Upper lobe of left lung (tissue), 6 donors: Measurements from ENCODE around the gene STK4. TPM values are rescaled to one million over a fixed set of nuclear protein-coding genes. Genes with fewer than 3 reads are reported as not detected.

ENCODE experiments used
- ATAC-seq, 2 donors: fragments of 200-7000 bp; cut with Tn5 transposase; one replicate each; pipeline ENCODE4 v1.9.1; 2022; ENCODE audit warnings: mild to moderate bottlenecking in 2 of 2, moderate library complexity in 2 of 2; ENCODE audit not compliant: low FRiP score in 2 of 2
- DNase-seq, 2 donors: peaks; one replicate each; pipeline ENCODE4 v3.0.0-alpha.2; 2019 to 2020
- H3K27ac ChIP-seq, 4 donors: fragments of 200-600 bp; sonication (generic); one replicate each; pipeline ENCODE4 v1.5.1; 2016 to 2019
- H3K27me3 ChIP-seq, 4 donors: fragments of 200-600 bp; sonication (generic); one replicate each; pipeline ENCODE4 v1.5.1; 2017 to 2019
- H3K36me3 ChIP-seq, 4 donors: fragments of 200-600 bp; sonication (generic); one replicate each; pipeline ENCODE4 v1.5.1; 2016 to 2019
- H3K4me1 ChIP-seq, 4 donors: fragments of 200-600 bp; sonication (generic); one replicate each; pipeline ENCODE4 v1.5.1; 2018 to 2019
- H3K4me3 ChIP-seq, 4 donors: fragments of 200-600 bp; sonication (generic); one replicate each; pipeline ENCODE4 v1.5.1; 2017 to 2019; ENCODE audit warnings: mild to moderate bottlenecking in 2 of 4, moderate library complexity in 1 of 4
- H3K9me3 ChIP-seq, 4 donors: fragments of 200-600 bp; sonication (generic); one replicate each; pipeline ENCODE4 v1.5.1; 2018 to 2019
- CTCF ChIP-seq, 6 experiments: fragments of 450-650 bp in 4 of 6; fragments of 200-600 bp in 2 of 6; sonication (generic) in 2 of 6; IDR thresholded peaks; one replicate each; pipeline ENCODE4 v1.5.1; 2016 to 2019; ENCODE audit warnings: antibody characterized with exemption in 6 of 6
- EP300 ChIP-seq, 4 donors: sonication (generic); formaldehyde crosslinking; IDR thresholded peaks; one replicate each; pipeline ENCODE4 v1.5.1; 2017; ENCODE audit warnings: antibody characterized with exemption in 4 of 4, control low read depth in 2 of 4
- POLR2A ChIP-seq, 4 donors: fragments of 450-650 bp; IDR thresholded peaks; one replicate each; pipeline ENCODE4 v1.5.1; 2016 to 2017; ENCODE audit warnings: antibody characterized with exemption in 4 of 4, mild to moderate bottlenecking in 2 of 4
- POLR2AphosphoS5 ChIP-seq, 2 donors: sonication (generic); formaldehyde crosslinking; IDR thresholded peaks; one replicate each; pipeline ENCODE4 v1.5.1; 2017; ENCODE audit warnings: antibody characterized with exemption in 2 of 2
- WGBS, 2 donors: methylation state at CpG; one replicate each; pipeline ENCODE4 v1.1.5; 2017 to 2018; 5-methylcytosine and 5-hydroxymethylcytosine counted together
- total RNA-seq, 6 donors: library from RNA; depleted of rRNA in 4 of 6; stranded (reverse); fragments of >200 nt in 4 of 6; gene quantifications; one replicate each; pipeline versions ENCODE4 v1.1.0 to v1.2.1, GENCODE V29; 2016 to 2021
- donor health status: DM: no; HTN: no; CAD: no; lungs with moderate emphysema.
- donor health status: DM: no; HTN: yes; CAD: no; lungs with severe emphysema.

STK4 gene
- total RNA-seq, 6 donors from 2014 or later: 31.0 to 76.1 (median 44.1) TPM

GRCh38 chr20:45032276-45032675 is 66.0 kb downstream of the STK4 start:
- Histone ChIP-seq H3K4me3 (no peak overlapping the region), H3K27me3 (no peaks in the 10 kb centered on the region), H3K4me1 (peaks cover 4 to 13% (median 7%) of the 10 kb centered on the region in 4 donors), H3K36me3 (peaks cover 0 to 26% (median 3%) of the 10 kb centered on the region in 4 donors), H3K9me3 (no peaks in the 10 kb centered on the region), H3K27ac (no peak overlapping the region)
- TF ChIP-seq POLR2A (IDR thresholded peaks at IDR 0.05) (no peak), CTCF (IDR thresholded peaks at IDR 0.05) (no peak), EP300 (IDR thresholded peaks at IDR 0.05) (no peak), POLR2AphosphoS5 (IDR thresholded peaks at IDR 0.05) (no peak)
- ATAC-seq: no peak
- 77 to 84% methylated on average over 2 of the region's 2 CpGs for WGBS, 2 donors
- DNase-seq: no peak

- H3K27ac ChIP-seq: no peak overlapping the region
- H3K27me3 ChIP-seq: no peaks in the 10 kb centered on the region
- no peak for ATAC-seq
- 86 to 88% methylated on average over 3 of the region's 3 CpGs for WGBS, 2 donors
- H3K9me3 ChIP-seq: no peaks in the 10 kb centered on the region
- peaks cover 9 to 18% (median 11%) of the 10 kb centered on the region in 4 donors for H3K4me1 ChIP-seq
- H3K36me3 ChIP-seq: peaks cover 0 to 22% (median 3%) of the 10 kb centered on the region in 4 donors
- no peak for TF ChIP-seq CTCF (IDR thresholded peaks at IDR 0.05)
- no peak for TF ChIP-seq POLR2A (IDR thresholded peaks at IDR 0.05)
- no peak for TF ChIP-seq EP300 (IDR thresholded peaks at IDR 0.05)
- TF ChIP-seq POLR2AphosphoS5 (IDR thresholded peaks at IDR 0.05): no peak
- H3K4me3 ChIP-seq: no peak overlapping the region
- DNase-seq: no peak
These were observed 66.5 kb downstream of the STK4 start for GRCh38 chr20:45032781-45033180.

GRCh38 chr20:45034436-45034835 is 68.1 kb downstream of the STK4 start:
- peaks cover 19 to 33% (median 26%) of the 10 kb centered on the region in 4 donors for H3K4me1 ChIP-seq
- TF ChIP-seq EP300 (IDR thresholded peaks at IDR 0.05) (no peak), POLR2A (IDR thresholded peaks at IDR 0.05) (no peak), POLR2AphosphoS5 (IDR thresholded peaks at IDR 0.05) (no peak), CTCF (IDR thresholded peaks at IDR 0.05) (no peak)
- no peak overlapping the region for H3K27ac ChIP-seq
- WGBS, 2 donors: 100% methylated on average over 1 of the region's 1 CpG
- no peak overlapping the region for H3K4me3 ChIP-seq
- peaks cover 0 to 11% (median 3%) of the 10 kb centered on the region in 4 donors for H3K36me3 ChIP-seq
- ATAC-seq (no peak), DNase-seq (no peak)
- H3K27me3 ChIP-seq: no peaks in the 10 kb centered on the region
- no peaks in the 10 kb centered on the region for H3K9me3 ChIP-seq

- Histone ChIP-seq H3K4me3 (no peak overlapping the region), H3K27ac (no peak overlapping the region), H3K9me3 (no peaks in the 10 kb centered on the region), H3K36me3 (peaks cover 0 to 6% (median under 1%) of the 10 kb centered on the region in 4 donors), H3K4me1 (peaks cover 24 to 40% (median 37%) of the 10 kb centered on the region in 4 donors), H3K27me3 (no peaks in the 10 kb centered on the region)
- TF ChIP-seq POLR2AphosphoS5 (IDR thresholded peaks at IDR 0.05): no peak
- ATAC-seq: peak in 1 of 2 donors; percentile 40
- DNase-seq: no peak
- WGBS, 2 donors: 87 to 88% methylated on average over 10 of the region's 10 CpGs
These were observed 69.9 kb downstream of the STK4 start for GRCh38 chr20:45036044-45036755.

- TF ChIP-seq EP300 (IDR thresholded peaks at IDR 0.05) (no peak), CTCF (IDR thresholded peaks at IDR 0.05) (no peak), POLR2AphosphoS5 (IDR thresholded peaks at IDR 0.05) (no peak), POLR2A (IDR thresholded peaks at IDR 0.05) (no peak)
- peaks cover 31 to 47% (median 43%) of the 10 kb centered on the region in 4 donors for H3K4me1 ChIP-seq
- ATAC-seq (peak in 1 of 2 donors; percentile 58), DNase-seq (no peak)
- H3K27ac ChIP-seq: no peak overlapping the region
- WGBS, 2 donors: 73 to 80% methylated on average over 1 of the region's 1 CpG
- no peaks in the 10 kb centered on the region for H3K9me3 ChIP-seq
- H3K4me3 ChIP-seq: no peak overlapping the region
- peaks cover 0 to 6% (median 0%) of the 10 kb centered on the region in 4 donors for H3K36me3 ChIP-seq
- no peaks in the 10 kb centered on the region for H3K27me3 ChIP-seq
These were observed 70.7 kb downstream of the STK4 start for GRCh38 chr20:45037050-45037449.
